Activated gamma-delta T cell treated with Interleukin-2 at 50 U/mL for 16 hours (primary cell): ENCODE results near the gene C17orf107.
"Not testable (repeated sequence)": the region's sequence is repeated elsewhere in the genome, so short reads cannot be mapped to it uniquely, and the experiment has no call there.

ENCODE experiments used
- DNase-seq: peaks from one replicate; pipeline ENCODE4 v3.0.0-alpha.2; 2020

Gene C17orf107

DNA sequence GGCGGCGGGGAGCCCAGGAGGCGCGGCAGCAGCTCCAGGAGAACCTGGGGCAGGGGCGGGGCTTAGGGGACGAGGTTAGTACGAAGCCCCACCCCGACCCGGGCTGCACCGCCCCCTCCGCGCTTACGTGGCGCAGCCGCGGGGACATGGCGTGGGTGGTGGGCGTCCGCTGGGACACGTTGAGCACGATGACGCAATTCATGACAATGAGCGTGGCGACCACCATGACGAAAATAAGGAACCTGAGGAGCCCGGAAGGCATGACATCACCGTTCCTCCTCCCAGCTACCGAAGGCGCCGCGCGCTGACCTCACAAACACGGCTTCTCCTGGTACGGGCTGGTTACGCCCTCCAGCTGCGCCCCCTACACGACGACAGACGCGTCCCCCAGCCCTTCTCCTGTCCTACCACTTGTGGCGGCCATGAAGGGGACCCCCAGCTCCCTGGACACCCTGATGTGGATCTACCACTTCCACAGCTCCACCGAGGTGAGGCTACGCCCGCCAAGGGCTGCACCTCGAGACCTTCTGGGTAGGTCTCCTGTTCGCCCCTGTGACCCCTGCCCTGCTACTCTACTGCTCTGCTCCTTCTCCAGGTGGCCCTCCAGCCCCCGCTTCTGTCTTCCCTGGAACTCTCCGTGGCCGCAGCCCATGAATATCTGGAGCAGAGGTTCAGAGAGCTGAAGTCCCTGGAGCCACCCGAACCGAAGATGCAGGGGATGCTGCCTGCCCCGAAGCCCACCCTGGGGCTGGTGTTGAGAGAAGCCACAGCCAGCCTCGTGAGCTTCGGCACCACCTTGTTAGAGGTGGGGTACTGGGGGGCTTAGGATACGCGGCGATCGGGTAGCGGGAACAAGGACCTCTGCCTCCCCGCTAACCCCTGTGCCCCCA lies at the start of gene C17orf107:
Gene C17orf107 (plus strand): TSS at position 196 of the 890 bp plus-strand sequence. CDS start 227 bp downstream, at position 423.
- peak; percentile 86 for DNase-seq

DNA sequence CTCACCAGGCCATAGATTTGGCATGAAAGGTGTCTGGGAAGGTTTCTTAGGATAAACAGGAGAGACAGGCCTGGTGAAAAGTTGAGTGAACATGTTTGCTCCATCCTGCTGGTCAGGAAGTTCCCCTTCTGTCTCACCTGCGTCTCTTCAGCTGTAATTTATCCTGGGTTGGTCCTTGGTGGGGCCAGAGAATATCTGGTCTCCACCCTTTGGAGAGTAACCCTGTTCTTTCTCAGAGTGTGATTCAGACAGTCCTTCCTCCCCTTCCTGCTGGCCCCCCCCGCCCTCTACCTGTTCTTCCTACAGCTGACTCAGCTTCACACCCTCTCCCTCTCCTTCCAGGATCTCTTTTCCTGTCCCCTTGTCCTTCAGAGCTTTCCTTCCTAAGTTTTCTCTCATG lies 49.1 kb upstream of the C17orf107 start:
- DNase-seq = no peak

DNA sequence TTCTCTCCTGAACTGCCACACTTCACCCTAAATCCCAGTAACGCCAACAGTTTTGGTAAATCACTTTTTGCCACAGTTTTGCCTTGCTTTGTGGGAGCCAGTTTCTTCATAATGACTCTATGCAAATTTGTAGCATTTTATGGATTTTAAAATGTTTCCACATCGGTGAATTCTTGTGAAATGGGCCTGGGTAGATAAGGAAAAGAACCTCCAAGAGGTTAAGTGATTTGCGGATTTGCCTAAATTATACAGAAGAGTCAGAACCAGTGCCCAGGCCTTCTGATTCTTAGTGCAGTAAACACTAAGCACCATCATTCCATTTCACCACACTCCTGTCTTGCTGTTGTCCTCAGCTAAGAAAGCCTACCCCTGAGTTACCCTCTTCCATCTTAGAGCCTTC lies 48.3 kb upstream of the C17orf107 start:
- DNase-seq = no peak

DNA sequence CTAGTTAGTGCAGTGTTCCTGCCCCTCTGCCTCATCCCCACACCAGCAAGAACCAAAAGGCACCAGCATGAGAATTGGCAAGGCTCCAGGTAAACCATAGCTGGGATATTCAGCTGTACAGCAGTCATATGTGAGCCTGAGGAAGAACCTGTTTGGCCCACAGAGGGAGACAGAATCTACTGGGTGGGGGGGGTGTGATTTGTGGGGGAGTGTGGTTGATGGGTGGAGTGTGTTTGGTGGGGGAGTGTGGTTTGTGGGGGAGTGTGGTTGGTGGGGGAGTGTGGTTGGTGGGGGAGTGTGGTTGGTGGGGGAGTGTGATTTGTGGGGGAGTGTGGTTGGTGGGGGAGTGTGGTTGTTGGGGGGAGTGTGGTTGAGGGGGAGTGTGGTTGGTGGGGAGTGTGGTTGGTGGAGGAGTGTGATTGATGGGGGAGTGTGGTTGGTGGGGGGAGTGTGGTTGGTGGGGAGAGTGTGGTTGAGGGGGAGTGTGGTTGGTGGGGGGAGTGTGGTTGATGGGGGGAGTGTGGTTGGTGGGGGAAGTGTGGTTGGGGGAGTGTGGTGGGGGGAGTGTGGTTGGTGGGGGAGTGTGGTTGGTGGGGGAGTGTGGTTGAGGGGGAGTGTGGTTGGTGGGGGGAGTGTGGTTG lies 46.6 kb upstream of the C17orf107 start:
- no peak for DNase-seq

DNA sequence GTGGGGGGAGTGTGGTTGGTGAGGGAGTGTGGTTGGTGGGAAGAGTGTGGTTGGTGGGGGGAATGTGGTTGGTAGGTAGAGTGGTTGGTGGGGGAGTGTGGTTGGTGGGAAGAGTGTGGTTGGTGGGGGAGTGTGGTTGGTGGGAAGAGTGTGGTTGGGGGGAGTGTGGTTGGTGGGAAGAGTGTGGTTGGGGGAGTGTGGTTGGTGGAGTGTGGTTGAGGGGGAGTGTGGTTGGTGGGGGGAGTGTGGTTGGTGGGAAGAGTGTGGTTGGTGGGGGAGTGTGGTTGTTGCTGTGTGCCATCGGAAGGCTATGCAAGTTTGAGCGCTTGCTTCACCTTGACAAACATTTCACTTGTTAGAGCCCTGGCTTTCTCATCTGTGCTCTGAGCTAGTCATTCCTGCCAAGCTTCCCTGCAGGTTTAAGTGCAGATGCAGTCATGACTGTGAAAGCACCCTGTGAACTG lies 46.1 kb upstream of the C17orf107 start:
- DNase-seq = no peak

DNA sequence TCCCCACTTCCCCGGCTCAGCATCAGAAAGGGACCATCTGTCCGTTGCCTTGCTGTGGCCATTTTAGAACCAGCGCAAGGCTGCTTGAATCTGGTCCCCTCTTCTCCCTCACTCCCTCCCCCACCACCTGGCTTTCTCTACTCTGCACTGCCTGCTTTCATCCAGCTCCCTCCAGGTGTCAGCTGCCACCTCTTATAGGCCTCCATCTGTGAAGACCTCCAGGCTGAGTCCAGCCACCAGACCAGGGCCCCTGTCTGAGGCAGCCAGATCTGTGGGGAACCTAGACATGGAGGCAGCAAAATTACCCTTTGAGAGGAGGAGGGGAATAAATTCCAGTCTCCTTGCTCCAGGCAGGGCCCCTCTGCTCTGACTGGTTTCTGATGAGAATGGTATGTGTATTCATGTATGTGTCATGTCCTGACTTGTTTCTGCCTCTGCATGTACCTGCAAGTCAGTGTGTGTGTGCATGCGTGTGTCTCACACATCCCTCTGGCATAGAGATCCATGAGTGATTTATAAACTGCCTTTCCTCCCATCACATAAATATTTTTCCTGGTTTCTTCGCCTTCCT lies 45.1 kb upstream of the C17orf107 start:
- DNase-seq = no peak

DNA sequence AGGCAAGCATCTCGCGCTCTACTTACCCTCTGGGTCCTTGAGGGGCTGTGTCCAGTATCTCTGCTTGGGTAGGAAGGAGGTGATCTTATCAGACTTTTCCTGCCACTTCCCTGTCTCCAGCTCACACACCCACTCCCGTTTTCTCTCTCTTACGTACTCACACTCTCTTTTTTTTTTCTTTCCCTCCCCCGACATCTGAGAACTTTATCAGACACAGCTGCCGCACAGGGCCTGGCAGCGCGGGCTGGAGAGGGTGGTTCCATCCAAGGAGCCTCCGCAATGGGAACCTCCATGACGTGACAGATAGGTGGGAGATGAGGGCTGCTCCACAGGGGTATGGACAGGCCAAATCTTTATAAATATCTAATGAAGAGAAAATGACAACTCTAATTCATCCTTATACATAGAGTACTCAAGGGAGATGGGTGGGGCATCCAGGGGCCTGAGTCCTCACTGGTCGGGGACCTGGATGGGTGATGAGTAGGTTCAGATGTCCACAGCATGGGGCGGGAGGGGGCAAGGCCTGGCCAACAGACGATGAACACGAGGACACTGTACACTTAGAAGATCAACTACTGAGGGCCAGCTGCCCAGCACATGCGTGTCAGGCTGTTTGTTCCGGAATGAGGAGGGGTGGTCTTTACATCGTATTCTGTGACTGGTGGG lies 42.9 kb upstream of the C17orf107 start:
- no peak for DNase-seq

DNA sequence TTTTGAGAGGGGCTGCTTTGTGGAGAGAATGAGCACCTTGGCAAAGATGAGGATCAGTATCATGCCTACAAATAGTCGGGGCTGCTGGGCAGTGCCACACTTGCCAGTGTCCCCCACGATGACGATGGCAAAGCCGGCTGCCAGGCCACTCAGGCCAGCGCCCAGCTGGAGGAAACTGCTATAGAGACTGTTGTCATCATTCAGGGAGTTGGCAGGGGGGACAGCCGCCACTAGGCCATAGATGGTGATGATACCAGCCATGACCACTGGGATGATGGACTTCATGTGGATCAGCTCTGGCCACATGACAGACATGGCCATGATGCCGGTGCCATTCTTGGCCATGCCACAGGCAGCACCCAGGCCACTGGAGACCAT lies 42.4 kb upstream of the C17orf107 start:
- no peak for DNase-seq

DNA sequence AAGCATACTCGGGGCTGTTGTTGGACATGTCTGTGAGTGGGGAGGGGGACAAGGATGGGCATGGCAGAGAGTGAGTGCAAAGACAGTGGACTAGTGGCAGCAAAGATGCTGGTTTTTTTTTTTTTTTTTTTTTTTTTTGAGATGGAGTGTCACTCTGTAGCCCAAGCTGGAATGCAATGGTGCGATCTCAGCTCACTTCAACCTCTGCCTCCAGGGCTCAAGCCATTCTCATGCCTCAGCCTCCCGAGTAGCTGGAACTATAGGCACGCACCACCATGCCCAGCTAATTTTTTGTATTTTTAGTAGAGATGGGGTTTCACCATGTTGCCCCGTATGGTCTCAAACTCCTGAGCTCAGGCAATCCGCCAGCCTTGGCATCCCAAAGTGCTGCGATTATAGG lies 42.0 kb upstream of the C17orf107 start:
- DNase-seq = not testable (repeated sequence)

DNA sequence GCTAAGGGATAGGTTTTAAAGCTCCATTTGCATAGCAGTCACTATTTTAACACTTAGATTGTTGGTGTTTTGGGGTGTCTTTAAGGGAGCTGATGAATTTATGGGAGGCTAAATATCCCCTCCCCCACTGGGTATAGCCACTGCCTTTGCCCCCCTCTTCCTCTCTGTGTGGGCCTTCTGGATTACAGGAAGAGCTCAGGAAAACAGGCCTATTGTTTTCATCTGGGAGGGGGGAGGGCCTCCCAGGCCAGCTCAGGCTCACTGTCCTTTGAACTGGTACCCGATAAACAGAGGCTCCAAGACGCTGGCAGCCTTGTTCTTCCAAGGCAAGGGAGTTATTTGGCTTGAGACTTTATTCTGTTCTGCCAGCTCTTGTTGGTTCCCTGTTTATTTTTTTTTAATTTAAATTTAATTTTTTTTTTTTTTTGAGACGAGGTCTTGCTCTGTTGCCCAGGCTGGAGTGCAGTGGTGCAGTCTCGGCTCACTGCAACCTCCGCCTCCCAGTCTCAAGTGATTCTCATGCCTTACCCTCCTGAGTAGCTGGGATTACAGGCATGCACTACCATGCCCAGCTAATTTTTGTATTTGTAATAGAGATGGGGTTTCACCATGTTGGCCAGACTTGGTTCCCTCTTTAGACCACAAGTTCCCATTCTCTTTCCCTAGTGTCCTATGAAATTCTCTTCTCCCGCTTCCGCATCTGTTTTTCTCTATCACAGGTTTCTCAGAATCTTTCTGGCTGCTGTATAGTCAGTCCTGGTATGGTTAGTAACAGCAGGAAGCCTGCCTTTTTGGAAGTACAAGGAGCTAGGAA lies 41.1 kb upstream of the C17orf107 start:
- no peak for DNase-seq

DNA sequence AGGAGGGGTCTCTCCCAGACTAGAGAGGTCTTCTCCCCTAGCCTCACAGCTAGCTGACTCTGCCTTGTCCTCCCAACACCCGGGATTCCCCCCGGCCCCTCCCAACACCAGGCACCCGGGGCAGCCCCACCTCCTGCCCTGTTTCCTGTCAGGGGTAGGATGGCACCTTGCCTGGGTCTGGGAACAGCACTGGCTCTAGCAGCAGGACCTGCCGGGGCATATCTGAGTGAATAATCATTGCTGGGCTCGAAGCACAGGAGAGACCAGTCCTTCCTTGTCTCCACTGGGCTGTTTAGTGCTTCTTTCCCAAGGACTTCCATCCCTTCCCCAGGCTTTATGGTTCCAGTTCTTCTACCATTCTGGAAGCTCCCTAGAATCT lies 40.5 kb upstream of the C17orf107 start:
- no peak for DNase-seq

DNA sequence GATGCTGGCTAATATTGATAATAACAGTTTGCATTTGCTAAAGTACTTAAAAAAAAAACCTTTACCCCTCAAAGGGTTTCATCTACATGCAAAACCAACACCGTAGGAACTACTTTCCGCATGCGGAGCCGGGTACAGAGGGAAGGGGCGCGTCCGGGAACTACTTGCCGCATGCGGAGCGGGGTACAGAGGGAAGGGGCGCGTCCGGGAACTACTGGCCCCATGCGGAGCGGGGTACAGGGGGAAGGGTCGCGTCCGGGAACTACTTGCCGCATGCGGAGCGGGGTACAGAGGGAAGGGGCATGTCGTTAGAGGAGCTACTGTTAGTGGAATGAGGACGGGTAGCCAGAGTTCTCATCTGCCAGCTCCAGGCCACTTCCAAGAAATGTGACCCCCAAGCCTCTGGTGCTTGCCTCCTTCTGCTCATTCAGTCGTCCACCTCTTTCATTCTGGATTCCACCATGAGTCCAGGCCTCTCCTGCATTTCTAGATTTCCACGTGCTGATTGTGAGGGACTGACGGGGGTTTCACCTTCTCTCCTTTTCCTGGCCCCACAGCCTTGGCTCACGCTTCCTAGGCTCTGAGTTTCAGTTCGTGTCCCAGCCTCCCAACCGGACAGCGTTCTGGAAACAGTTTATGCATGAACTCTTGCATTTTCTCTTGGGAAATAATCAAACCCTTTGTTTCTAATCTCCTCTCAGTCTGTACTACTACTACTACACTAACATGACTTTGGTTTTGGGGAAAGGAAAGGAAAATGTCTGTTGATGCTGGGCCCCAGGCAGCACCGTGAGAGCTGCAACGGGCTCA lies 39.3 kb upstream of the C17orf107 start:
- DNase-seq = no peak

DNA sequence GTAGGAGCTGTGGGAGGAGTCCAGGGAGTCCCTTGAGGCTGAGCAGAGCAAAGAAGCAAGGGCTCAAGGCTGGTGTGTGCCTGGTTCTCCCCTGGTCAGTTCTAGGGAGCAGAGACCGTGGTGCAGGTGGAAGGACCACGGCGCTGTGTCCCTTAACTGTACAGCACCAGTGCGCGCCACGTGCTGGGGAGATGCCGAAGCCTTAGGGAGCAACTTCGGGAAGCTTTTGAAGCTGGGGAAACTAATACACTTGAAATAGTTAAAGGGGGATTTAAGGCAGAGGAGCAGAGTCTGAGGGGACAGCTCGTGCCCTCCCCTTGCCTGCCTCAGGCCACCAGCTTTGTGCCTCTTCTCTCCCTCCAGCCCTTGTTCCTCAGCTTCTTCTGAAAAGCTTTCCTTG lies 38.7 kb upstream of the C17orf107 start:
- DNase-seq = no peak

DNA sequence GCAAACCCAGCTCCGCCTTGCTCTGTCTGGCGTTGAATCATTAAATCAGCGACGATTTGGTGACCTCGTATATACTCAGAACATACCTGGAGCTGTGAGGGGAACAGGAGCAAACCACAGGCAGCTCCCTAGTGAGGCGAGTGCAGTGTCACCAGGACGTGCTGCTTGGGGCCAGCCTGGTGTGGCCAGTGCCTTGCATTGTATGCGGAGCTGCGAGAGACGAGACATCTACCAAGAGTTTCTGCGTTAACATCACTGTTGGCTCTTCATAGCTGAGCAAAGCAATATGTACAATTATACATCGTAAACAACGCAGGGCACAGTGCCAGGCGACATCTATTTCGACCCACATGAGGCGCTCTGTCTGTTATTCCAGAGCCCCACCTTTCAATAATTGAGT lies 38.3 kb upstream of the C17orf107 start:
- DNase-seq = no peak

DNA sequence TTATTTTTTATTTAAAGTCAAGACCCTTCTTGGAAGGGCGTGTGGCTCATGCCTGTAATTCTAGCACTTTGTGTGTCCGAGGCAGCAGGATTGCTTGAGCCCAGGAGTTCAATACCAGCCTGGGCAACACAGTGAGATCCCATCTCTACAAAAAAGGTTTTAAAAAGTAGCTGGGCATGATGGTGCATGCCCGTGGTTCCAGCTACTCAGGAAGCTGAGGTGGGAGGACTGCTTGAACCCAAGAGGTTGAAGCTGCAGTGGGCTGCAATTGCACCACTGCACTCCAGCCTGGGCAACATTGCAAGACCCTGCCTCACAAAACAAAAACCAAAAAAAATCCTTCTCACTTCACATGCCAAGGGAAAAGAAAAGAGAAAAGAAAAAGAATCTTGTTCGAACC lies 36.6 kb upstream of the C17orf107 start:
- no peak for DNase-seq

DNA sequence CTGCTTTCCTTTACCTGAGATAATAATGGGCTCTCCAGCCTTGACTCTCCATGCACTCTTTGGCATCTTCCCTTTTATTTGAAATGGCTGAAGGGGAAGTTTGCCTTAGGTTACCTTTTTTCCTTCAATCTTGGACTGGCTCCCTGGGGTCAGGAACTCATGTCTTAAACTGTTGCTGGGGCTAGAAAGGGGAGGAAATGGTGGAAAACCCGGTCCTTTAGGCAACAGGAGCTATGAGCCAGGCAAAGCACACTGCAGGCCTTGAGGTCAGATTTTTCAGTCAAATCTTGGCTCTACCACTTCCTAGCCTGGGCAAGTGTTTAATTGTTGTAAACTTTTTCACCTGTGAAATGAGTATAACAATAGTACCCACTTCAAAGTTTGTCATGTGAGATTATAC lies 36.0 kb upstream of the C17orf107 start:
- no peak for DNase-seq

DNA sequence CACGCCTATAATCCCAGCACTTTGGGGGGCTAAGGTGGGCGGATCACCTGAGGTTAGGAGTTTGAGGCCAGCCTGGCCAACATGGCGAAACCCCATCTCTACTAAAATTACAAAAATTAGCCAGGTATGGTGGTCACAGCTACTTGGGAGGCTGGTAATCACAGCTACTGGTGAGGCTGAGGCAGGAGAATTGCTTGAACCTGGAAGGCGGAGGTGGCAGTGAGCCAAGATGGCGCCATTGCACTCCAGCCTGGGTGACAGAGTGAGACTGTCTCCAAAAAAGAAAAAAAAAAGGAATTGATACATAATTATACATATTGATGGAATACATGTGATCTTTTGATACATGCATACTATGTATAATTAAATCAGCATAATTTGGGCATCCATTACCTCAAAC lies 31.8 kb upstream of the C17orf107 start:
- DNase-seq = not testable (repeated sequence)

DNA sequence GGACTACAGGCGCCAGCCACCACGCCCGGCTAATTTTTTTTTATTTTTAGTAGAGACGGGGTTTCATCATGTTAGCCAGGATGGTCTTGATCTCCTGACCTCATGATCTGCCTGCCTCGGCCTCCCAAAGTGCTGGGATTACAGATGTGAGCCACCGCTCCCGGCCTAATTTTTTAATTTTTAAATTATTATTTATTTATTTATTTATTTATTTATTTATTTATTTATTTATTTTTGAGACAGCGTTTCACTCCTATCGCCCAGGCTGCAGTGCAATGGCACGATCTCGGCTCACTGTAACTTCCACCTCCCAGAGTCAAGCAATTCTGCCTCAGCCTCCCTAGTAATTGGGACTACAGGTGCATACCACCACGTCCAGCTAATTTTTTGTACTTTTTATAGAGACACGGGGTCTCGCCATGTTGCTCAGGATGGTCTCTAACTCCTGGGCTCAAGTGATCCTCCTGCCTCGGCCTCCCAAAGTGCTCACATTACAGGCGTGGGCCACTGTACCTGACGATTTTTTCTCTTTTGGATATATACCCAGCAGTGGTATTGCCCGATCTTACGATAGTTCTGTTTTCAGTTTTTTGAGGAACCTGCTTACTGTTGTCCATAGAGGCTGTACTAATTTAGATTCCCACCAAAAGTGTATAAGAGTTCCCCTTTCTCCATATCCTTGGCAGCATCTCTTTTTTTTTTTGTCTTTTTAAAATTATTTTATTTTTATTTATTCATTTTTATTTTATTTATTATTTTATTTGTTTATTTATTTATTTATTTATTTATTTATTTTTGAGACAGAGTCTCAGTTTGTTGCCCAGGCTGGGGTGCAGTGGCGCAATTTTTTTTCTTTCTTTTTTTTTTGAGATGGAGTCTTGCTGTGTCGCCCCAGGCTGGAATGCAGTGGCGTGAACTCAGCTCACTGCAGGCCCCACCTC lies 30.0 kb upstream of the C17orf107 start:
- DNase-seq = not testable (repeated sequence)

DNA sequence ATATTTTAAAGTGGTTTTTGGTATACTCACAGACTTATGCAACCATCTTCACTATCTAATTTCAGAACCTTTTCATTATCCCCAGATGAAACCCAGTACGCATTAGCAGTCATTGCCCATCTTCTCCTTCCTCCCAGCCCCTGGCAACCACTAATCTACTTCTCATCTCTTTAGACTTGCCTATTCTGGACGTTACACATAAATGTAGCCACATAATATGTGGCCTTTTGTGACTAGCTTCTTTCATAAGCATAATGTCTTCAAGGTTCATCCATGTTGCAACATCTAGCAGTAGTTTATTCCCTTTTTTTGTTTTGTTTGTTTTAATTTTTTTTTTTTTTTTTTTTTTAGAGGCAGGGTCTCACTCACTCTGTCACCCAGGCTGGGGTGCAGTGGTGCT lies 28.5 kb upstream of the C17orf107 start:
- no peak for DNase-seq

DNA sequence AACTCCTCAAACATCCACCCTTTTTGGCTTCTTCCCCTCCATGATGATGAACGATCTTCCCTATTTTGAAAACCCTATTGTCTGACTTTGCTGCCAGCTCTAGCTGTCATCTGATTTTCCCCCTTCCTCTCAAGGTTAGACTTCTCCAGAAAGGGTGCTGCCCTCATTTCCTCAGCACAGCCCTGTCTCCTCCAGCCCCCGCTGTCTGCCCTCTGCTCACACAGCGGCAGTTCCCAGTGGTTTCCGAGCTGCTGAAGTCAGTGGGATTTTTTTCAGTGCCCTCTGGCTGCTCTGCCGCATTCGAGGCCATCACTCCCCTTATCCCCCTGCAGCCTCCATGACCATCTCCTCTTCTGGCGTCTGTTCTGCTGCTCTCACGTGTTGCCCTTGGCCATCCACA lies 26.6 kb upstream of the C17orf107 start:
- DNase-seq = no peak

DNA sequence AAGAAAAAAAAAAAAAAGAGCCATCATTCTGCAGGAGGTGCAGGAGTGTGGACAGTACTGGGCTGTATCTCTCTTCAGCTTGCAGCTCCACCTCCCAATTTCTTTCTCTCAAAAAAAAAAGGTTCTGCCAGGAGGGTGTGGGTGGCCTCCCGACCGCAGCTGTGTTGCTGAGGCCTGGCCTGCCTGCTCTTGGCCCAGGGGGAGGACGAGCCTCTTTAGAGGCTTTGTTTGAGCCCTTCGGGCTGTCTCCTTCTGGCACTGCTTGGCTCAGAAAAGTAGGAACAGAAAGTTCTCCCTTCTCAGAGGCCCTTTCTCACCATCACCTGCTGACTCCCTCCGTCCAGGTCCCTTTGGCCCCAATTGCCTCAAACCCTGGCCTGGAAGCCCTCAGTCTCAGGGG lies 22.2 kb upstream of the C17orf107 start:
- DNase-seq = no peak
